Gastroesophageal sphincter (tissue), 3 donors: Measurements from ENCODE around the gene BABAM2.

Experiments used
- POLR2A ChIP-seq, 2 donors: fragments of 450-650 bp; IDR thresholded peaks; one replicate each; pipeline ENCODE4 v1.6.1; 2017; ENCODE audit warnings: antibody characterized with exemption in 2 of 2, mild to moderate bottlenecking in 2 of 2, moderate library complexity in 1 of 2
- POLR2AphosphoS5 ChIP-seq: sonication (generic); formaldehyde crosslinking; IDR thresholded peaks from one replicate; pipeline ENCODE4 v1.6.1; 2017; ENCODE audit warnings: antibody characterized with exemption
- TF ChIP-seq, protein P1 (sequence below), 4 experiments: fragments of 200-600 bp in 2 of 4; fragments of 450-650 bp in 2 of 4; sonication (generic) in 1 of 4; IDR thresholded peaks; one replicate each; pipeline ENCODE4 v1.5.1; 2017 to 2019; ENCODE audit warnings: antibody characterized with exemption in 4 of 4, mild to moderate bottlenecking in 2 of 4, moderate library complexity in 2 of 4

DNA sequence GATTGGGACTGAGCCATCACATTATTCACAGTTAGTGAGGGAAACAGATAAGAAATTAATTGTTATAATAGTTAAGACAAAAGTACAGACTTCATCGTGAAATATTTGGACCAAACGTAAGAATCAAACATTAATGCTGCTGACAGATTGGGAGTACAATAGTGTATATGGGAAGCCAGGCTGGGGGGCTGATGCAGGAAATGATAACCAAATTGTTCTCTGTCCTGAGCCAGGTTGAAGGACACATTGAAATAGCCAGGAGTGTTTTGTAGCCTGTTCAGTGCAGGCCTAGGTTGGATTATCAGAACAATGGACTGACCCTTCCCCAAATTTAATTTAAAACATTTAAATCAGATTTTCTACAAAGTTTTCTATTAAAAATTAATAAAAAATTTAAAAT lies 203.2 kb downstream of the BABAM2 start:
- TF ChIP-seq POLR2A (IDR thresholded peaks at IDR 0.05) (no peak), POLR2AphosphoS5 (no peak)
- TF ChIP-seq, protein P1, sequence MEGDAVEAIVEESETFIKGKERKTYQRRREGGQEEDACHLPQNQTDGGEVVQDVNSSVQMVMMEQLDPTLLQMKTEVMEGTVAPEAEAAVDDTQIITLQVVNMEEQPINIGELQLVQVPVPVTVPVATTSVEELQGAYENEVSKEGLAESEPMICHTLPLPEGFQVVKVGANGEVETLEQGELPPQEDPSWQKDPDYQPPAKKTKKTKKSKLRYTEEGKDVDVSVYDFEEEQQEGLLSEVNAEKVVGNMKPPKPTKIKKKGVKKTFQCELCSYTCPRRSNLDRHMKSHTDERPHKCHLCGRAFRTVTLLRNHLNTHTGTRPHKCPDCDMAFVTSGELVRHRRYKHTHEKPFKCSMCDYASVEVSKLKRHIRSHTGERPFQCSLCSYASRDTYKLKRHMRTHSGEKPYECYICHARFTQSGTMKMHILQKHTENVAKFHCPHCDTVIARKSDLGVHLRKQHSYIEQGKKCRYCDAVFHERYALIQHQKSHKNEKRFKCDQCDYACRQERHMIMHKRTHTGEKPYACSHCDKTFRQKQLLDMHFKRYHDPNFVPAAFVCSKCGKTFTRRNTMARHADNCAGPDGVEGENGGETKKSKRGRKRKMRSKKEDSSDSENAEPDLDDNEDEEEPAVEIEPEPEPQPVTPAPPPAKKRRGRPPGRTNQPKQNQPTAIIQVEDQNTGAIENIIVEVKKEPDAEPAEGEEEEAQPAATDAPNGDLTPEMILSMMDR (IDR thresholded peaks at IDR 0.05): no peak
